Immature natural killer cell (primary cell): ENCODE results near the gene BTBD9. TPM values are rescaled to one million over a fixed set of nuclear protein-coding genes. Genes with fewer than 3 reads are reported as not detected.

Experiments
- DNase-seq, 3 donors: peaks; one replicate each; pipeline ENCODE4 v3.0.0; 2022; ENCODE audit warnings: mixed read lengths in 1 of 3
- H3K27ac Mint-ChIP-seq, 6 donors: one replicate each; pipeline ENCODE4 v1.8.0; 2020; ENCODE audit warnings: mixed read lengths in 6 of 6, mild to moderate bottlenecking in 5 of 6, inconsistent platforms in 4 of 6, moderate library complexity in 3 of 6
- H3K27me3 Mint-ChIP-seq, 3 donors: one replicate each; pipeline ENCODE4 v1.8.0; 2020 to 2021; ENCODE audit warnings: low read depth in 3 of 3, mild to moderate bottlenecking in 3 of 3, mixed read lengths in 3 of 3, moderate library complexity in 3 of 3, inconsistent platforms in 1 of 3
- H3K36me3 Mint-ChIP-seq, 3 donors: one replicate each; pipeline ENCODE4 v1.8.0; 2020; ENCODE audit warnings: mixed read lengths in 3 of 3, inconsistent platforms in 2 of 3, mild to moderate bottlenecking in 2 of 3
- H3K4me1 Mint-ChIP-seq, 2 donors: one replicate each; pipeline ENCODE4 v1.8.0; 2020; ENCODE audit warnings: inconsistent platforms in 2 of 2, mild to moderate bottlenecking in 2 of 2, mixed read lengths in 2 of 2, moderate library complexity in 1 of 2
- H3K4me3 Mint-ChIP-seq, 5 donors: one replicate each; pipeline ENCODE4 v1.8.0; 2020; ENCODE audit warnings: mild to moderate bottlenecking in 5 of 5, mixed read lengths in 5 of 5, inconsistent platforms in 3 of 5, moderate library complexity in 3 of 5
- H3K9me3 Mint-ChIP-seq, 6 donors: one replicate each; pipeline ENCODE4 v1.8.0; 2020; ENCODE audit warnings: mild to moderate bottlenecking in 6 of 6, mixed read lengths in 6 of 6, inconsistent platforms in 4 of 6, moderate library complexity in 3 of 6
- polyA plus RNA-seq, 3 donors: library from polyadenylated mRNA; unstranded; fragments of 300-500 nt; fragmentation: Illumina TruSeq; gene quantifications; one replicate each; pipeline ENCODE4 v1.2.3, GENCODE V29; 2021

Gene BTBD9
- polyA plus RNA-seq, 3 donors from 2014 or later = 5.3 to 12.3 (median 10.9) TPM

- peaks cover 0 to 4% (median 3%) of the 10 kb centered on the region in 3 donors for H3K36me3 Mint-ChIP-seq
- H3K4me3 Mint-ChIP-seq = no peak overlapping the region
Observed at GRCh38 chr6:38215225-38215624, 424.5 kb downstream of the BTBD9 start.

GRCh38 chr6:38214159-38214558 lies 425.6 kb downstream of the BTBD9 start:
- no peak for DNase-seq
- peaks cover 0 to 1% (median 0%) of the 10 kb centered on the region in 3 donors for H3K27me3 Mint-ChIP-seq
- peaks cover 17 to 18% of the 10 kb centered on the region in 2 donors for H3K4me1 Mint-ChIP-seq
- no peaks in the 10 kb centered on the region for H3K9me3 Mint-ChIP-seq
- H3K27ac Mint-ChIP-seq = no peak overlapping the region
- no peak overlapping the region for H3K4me3 Mint-ChIP-seq
- peaks cover 0 to 4% (median 3%) of the 10 kb centered on the region in 3 donors for H3K36me3 Mint-ChIP-seq

More at GRCh38 chr6:38215225-38215624, 424.5 kb downstream of the BTBD9 start:
- H3K27me3 Mint-ChIP-seq = peaks cover 0 to 1% (median 0%) of the 10 kb centered on the region in 3 donors
- peaks cover 6 to 7% of the 10 kb centered on the region in 2 donors for H3K4me1 Mint-ChIP-seq
- no peaks in the 10 kb centered on the region for H3K9me3 Mint-ChIP-seq
- DNase-seq = no peak
- no peak overlapping the region for H3K27ac Mint-ChIP-seq

GRCh38 chr6:38213251-38213658 lies 426.5 kb downstream of the BTBD9 start:
- Mint-ChIP-seq H3K36me3 (peaks cover 0 to 3% (median under 1%) of the 10 kb centered on the region in 3 donors), H3K27me3 (peaks cover 0 to 2% (median 0%) of the 10 kb centered on the region in 3 donors), H3K4me1 (peaks cover 19 to 21% of the 10 kb centered on the region in 2 donors), H3K4me3 (no peak overlapping the region), H3K9me3 (no peaks in the 10 kb centered on the region), H3K27ac (no peak overlapping the region)
- DNase-seq = no peak

- Mint-ChIP-seq H3K36me3 (peaks cover 0 to 3% (median 0%) of the 10 kb centered on the region in 3 donors), H3K4me3 (no peak overlapping the region), H3K4me1 (peaks cover 19 to 21% of the 10 kb centered on the region in 2 donors), H3K9me3 (no peaks in the 10 kb centered on the region), H3K27ac (no peak overlapping the region), H3K27me3 (peaks cover 0 to 3% (median 0%) of the 10 kb centered on the region in 3 donors)
- no peak for DNase-seq
Observed at GRCh38 chr6:38212579-38212978, 427.1 kb downstream of the BTBD9 start.

GRCh38 chr6:38212116-38212515 lies 427.6 kb downstream of the BTBD9 start:
- peaks cover 0 to 3% (median 0%) of the 10 kb centered on the region in 3 donors for H3K27me3 Mint-ChIP-seq
- no peak for DNase-seq
- H3K27ac Mint-ChIP-seq = no peak overlapping the region
- peaks cover 0 to under 1% (median 0%) of the 10 kb centered on the region in 3 donors for H3K36me3 Mint-ChIP-seq
- peaks cover 19 to 21% of the 10 kb centered on the region in 2 donors for H3K4me1 Mint-ChIP-seq
- H3K9me3 Mint-ChIP-seq = no peaks in the 10 kb centered on the region
- no peak overlapping the region for H3K4me3 Mint-ChIP-seq

- H3K4me1 Mint-ChIP-seq = peaks cover 19 to 21% of the 10 kb centered on the region in 2 donors
- H3K27me3 Mint-ChIP-seq = peaks cover 0 to 2% (median 0%) of the 10 kb centered on the region in 3 donors
- DNase-seq = no peak
- no peaks in the 10 kb centered on the region for H3K9me3 Mint-ChIP-seq
- no peak overlapping the region for H3K4me3 Mint-ChIP-seq
- H3K27ac Mint-ChIP-seq = peak overlapping the region in 1 of 6 donors; percentile 72
- no peaks in the 10 kb centered on the region for H3K36me3 Mint-ChIP-seq
Observed at GRCh38 chr6:38209371-38210260, 430.1 kb downstream of the BTBD9 start.

GRCh38 chr6:38208028-38208427 lies 431.7 kb downstream of the BTBD9 start:
- peaks cover 19 to 21% of the 10 kb centered on the region in 2 donors for H3K4me1 Mint-ChIP-seq
- no peak overlapping the region for H3K27ac Mint-ChIP-seq
- no peak overlapping the region for H3K4me3 Mint-ChIP-seq
- DNase-seq = no peak
- H3K36me3 Mint-ChIP-seq = peaks cover 0 to 4% (median 0%) of the 10 kb centered on the region in 3 donors
- peaks cover 0 to 2% (median 0%) of the 10 kb centered on the region in 3 donors for H3K27me3 Mint-ChIP-seq
- no peaks in the 10 kb centered on the region for H3K9me3 Mint-ChIP-seq

- no peak overlapping the region for H3K27ac Mint-ChIP-seq
- peaks cover 0 to 4% (median 0%) of the 10 kb centered on the region in 3 donors for H3K36me3 Mint-ChIP-seq
Observed at GRCh38 chr6:38207375-38207774, 432.4 kb downstream of the BTBD9 start.

GRCh38 chr6:38198219-38198618 lies 441.5 kb downstream of the BTBD9 start:
- no peak for DNase-seq
- peak overlapping the region in 1 of 6 donors; percentile 7 for H3K27ac Mint-ChIP-seq
- peaks cover 8% of the 10 kb centered on the region in 2 donors for H3K4me1 Mint-ChIP-seq
- peaks cover 0 to 6% (median 2%) of the 10 kb centered on the region in 3 donors for H3K27me3 Mint-ChIP-seq
- no peak overlapping the region for H3K4me3 Mint-ChIP-seq
- no peaks in the 10 kb centered on the region for H3K9me3 Mint-ChIP-seq
- H3K36me3 Mint-ChIP-seq = peaks cover 0 to 4% (median 3%) of the 10 kb centered on the region in 3 donors

More at GRCh38 chr6:38207375-38207774, 432.4 kb downstream of the BTBD9 start:
- Mint-ChIP-seq H3K27me3 (peaks cover 0 to 2% (median 0%) of the 10 kb centered on the region in 3 donors), H3K4me1 (peaks cover 19 to 21% of the 10 kb centered on the region in 2 donors), H3K9me3 (no peaks in the 10 kb centered on the region), H3K4me3 (no peak overlapping the region)
- no peak for DNase-seq

GRCh38 chr6:38195113-38195635 lies 444.6 kb downstream of the BTBD9 start:
- DNase-seq = no peak
- Mint-ChIP-seq H3K4me1 (peaks cover 5 to 8% of the 10 kb centered on the region in 2 donors), H3K4me3 (no peak overlapping the region), H3K36me3 (peaks cover 0 to 8% (median 4%) of the 10 kb centered on the region in 3 donors), H3K27ac (no peak overlapping the region), H3K27me3 (peaks cover 2 to 4% (median 2%) of the 10 kb centered on the region in 3 donors), H3K9me3 (no peaks in the 10 kb centered on the region)

- Mint-ChIP-seq H3K27ac (no peak overlapping the region), H3K36me3 (peaks cover 0 to 8% (median 4%) of the 10 kb centered on the region in 3 donors), H3K4me3 (no peak overlapping the region), H3K27me3 (peaks cover 2 to 4% (median 2%) of the 10 kb centered on the region in 3 donors), H3K4me1 (peaks cover 4 to 8% of the 10 kb centered on the region in 2 donors), H3K9me3 (no peaks in the 10 kb centered on the region)
- no peak for DNase-seq
Observed at GRCh38 chr6:38194589-38194988, 445.1 kb downstream of the BTBD9 start.

GRCh38 chr6:38194282-38194572 lies 445.5 kb downstream of the BTBD9 start:
- no peak overlapping the region for H3K27ac Mint-ChIP-seq
- H3K36me3 Mint-ChIP-seq = peaks cover 0 to 8% (median 5%) of the 10 kb centered on the region in 3 donors
- H3K27me3 Mint-ChIP-seq = peaks cover 2 to 4% (median 2%) of the 10 kb centered on the region in 3 donors
- H3K4me3 Mint-ChIP-seq = no peak overlapping the region
- peaks cover 4 to 8% of the 10 kb centered on the region in 2 donors for H3K4me1 Mint-ChIP-seq
- no peak for DNase-seq
- H3K9me3 Mint-ChIP-seq = no peaks in the 10 kb centered on the region

- Mint-ChIP-seq H3K27me3 (peaks cover 2 to 5% (median 2%) of the 10 kb centered on the region in 3 donors), H3K4me1 (peaks cover 4 to 8% of the 10 kb centered on the region in 2 donors), H3K4me3 (no peak overlapping the region), H3K9me3 (no peaks in the 10 kb centered on the region), H3K27ac (no peak overlapping the region), H3K36me3 (peaks cover 0 to 8% (median 8%) of the 10 kb centered on the region in 3 donors)
- no peak for DNase-seq
Observed at GRCh38 chr6:38193481-38194281, 446.0 kb downstream of the BTBD9 start.
